Ovary (tissue), 3 donors: Measurements from ENCODE around the gene PCDHGA6.

Experiments
- CTCF ChIP-seq, 3 donors: fragments of 450-650 bp in 2 of 3; fragments of 200-600 bp in 1 of 3; IDR thresholded peaks; one replicate each; pipeline versions ENCODE4 v1.5.1 to v1.8.0; 2016 to 2022; ENCODE audit warnings: antibody characterized with exemption in 3 of 3, mild to moderate bottlenecking in 1 of 3
- POLR2A ChIP-seq: fragments of 450-650 bp; IDR thresholded peaks from one replicate; pipeline ENCODE4 v1.6.1; 2017; ENCODE audit warnings: antibody characterized with exemption, mild to moderate bottlenecking, moderate library complexity
- donor health status: DM: no; HTN: no; CAD: no.

GRCh38 chr5:141389153-141390042, 15.7 kb downstream of the PCDHGA6 start:
- no peak for TF ChIP-seq CTCF (IDR thresholded peaks at IDR 0.05)
- TF ChIP-seq POLR2A: no peak
